Medulla oblongata (tissue), 1 donor: ENCODE data around the gene COG7.
A peak's percentile ranks its signal among the peaks of the same experiment; 100 is the strongest.
"Not testable (repeated sequence)": the region's sequence is repeated elsewhere in the genome, so short reads cannot be mapped to it uniquely, and the experiment has no call there.

ENCODE experiments used
- DNase-seq: peaks from one replicate; pipeline ENCODE4 v3.0.0-alpha.2; 2015; ENCODE audit errors: extremely low spot score

The COG7 gene

DNA sequence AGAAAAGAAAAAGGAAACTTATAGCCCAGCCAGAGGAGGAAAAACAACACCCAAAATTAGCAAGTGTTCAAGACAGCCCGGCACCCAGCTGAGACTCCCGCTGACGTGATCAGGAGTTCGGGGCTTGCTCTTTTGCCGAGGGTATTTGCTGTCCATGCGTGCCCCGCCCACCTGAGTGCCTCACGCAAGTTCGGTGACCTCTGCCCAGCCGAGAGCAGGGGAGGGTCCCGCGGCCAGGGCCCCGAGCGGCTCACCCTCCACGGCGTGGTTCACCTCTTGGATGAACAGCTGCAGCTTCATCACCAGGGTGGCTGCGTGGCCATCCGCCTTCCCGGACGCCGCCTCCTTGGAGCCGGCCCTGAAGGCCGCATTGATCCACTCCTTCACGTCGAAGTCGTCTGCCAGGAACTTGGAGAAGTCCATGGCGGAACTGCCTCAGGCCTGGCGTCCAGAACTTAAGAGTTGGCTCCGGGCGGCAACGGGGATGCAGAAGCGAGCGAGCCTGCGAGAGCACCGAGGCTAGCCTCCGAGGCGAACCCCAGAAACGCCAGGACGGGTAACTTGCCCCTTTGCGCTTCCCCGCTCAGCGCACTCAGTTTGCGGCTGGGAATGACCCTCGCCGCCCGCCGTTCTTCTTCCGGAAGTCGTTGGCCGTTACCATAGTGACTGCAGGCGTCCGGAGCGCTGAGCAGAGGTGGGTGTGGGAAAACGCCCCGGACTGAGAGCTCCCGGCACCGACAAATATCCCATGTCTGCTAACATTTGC, at the start of gene COG7:
Gene COG7 (minus strand): TSS at position 618 of the 766 bp plus-strand sequence. CDS start 195 bp downstream, at position 423.
- DNase-seq = peak; percentile 84

DNA sequence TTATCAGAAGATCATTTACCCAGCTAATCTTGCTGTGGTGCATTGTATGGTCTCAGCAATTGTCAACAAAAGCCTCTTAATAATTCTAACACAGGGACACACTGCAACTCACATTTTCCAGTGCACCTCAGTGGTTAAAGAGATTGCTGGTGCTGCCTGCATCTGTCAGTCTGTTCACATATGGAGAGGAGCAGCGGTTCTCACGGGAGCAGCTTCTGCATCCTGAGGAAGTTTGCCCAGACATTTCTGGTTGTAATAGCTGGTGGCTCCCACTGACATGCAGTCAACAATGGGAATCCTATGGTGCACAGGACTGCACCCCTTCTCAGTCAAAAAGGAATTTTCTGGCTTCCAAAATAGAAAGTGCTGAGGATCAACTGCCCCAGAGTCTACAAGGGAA, 49.5 kb upstream of the COG7 start:
- DNase-seq = no peak

GRCh38 chr16:23501291-23501690, 48.3 kb upstream of the COG7 start:
- no peak for DNase-seq

DNA sequence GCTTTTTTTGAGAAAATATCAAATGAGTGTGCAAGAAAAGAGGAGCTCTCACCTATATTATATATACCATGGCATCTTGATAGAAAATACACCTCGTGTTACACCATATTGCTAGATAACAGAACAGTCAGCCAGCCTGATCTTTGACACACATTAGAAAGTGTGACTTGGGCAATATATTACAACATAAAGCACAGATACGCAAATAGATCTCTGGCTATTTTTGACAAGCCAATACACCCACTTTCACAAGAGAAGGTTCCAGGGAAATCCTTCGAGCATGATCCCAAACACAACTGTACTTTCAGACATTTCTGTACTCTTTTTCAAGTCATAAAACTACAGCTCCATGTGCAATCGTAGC, 47.9 kb upstream of the COG7 start:
- DNase-seq = no peak

- DNase-seq = no peak
Measured at GRCh38 chr16:23500212-23500861, 47.3 kb upstream of the COG7 start.

GRCh38 chr16:23499801-23500200, 46.8 kb upstream of the COG7 start:
- DNase-seq = no peak

DNA sequence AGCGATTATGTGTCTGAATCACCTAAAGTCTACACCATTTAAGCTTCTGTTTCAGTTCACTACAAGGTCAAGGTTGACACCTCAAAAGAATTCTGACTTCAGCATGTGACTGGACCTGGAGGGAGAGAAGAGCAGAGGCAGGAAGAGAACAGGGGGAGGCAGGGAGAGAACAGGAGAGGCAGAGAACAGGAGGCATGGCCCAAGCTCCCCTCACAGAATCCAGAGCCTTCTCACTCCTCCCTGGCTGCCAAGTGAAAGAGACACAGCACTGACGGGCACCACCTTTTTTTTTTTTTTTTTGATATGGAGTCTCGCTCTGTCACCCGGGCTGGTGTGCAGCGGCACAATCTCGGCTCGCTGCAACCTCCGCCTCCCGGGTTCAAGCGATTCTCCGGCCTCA, 45.9 kb upstream of the COG7 start:
- DNase-seq = no peak

- DNase-seq = no peak
Measured at GRCh38 chr16:23497543-23497868, 44.5 kb upstream of the COG7 start.

DNA sequence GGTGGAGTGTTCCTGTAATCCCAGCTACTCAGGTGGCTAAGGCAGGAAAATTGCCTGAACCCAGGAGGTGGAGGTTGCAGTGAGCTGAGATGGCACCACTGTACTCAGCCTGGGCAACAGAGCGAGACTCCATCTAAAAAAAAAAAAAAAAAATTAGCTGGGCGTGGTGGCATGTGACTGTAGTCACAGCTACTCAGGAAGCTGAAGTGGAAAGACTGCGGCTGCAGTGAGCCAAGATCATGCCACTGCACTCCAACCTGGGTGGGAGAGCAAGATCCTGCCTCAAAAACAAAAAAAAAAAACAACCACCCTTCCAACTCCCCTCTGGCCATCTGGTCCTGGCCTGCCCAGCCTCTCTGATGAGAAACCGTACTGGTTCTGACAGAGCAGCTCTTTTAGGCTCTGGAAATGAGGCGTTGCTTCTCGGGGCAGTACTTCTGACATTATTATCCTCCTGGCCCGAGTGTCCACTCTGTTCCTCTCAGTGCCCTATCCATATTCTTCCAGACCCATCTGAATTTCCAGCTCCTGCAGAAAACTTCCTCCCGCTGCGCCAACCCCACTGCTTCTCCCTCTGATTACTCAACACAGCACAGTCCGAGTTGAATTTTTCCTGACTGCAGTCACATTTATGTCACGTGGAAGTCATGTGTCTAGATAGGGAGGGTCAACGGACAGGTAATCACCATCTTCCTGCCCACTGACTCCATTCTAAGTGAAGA, 44.0 kb upstream of the COG7 start:
- no peak for DNase-seq

- DNase-seq = no peak
Measured at GRCh38 chr16:23495671-23496070, 42.7 kb upstream of the COG7 start.

DNA sequence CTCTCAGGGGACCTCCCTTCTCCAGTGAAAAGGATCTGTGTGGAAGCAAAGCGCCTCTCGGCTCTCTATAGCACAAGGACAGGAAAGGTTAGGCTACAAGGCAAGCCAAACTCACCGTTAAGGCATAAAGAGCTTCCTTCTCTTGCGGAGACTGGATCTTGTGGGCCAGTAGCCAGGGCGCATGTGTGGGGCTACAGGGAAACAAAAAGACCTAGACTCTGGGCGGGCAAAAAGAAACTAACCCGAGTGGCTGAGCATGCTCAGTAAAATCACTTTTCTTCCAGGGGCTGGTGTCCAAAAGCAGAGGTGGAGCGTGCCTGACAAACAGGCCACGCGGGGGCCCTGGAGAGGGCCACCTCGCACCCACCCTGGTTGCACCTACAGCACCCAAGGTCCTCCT, 41.2 kb upstream of the COG7 start:
- no peak for DNase-seq

- no peak for DNase-seq
Measured at GRCh38 chr16:23491490-23492391, 38.8 kb upstream of the COG7 start.

- DNase-seq = no peak
Measured at GRCh38 chr16:23486480-23486879, 33.5 kb upstream of the COG7 start.

- DNase-seq = no peak
Measured at GRCh38 chr16:23485841-23486240, 32.9 kb upstream of the COG7 start.

GRCh38 chr16:23485257-23485614, 32.2 kb upstream of the COG7 start:
- DNase-seq = no peak

GRCh38 chr16:23484510-23485256, 31.7 kb upstream of the COG7 start:
- no peak for DNase-seq

GRCh38 chr16:23483492-23483891, 30.5 kb upstream of the COG7 start:
- DNase-seq = not testable (repeated sequence)

GRCh38 chr16:23482778-23483177, 29.8 kb upstream of the COG7 start:
- no peak for DNase-seq

GRCh38 chr16:23480257-23480656, 27.3 kb upstream of the COG7 start:
- no peak for DNase-seq

DNA sequence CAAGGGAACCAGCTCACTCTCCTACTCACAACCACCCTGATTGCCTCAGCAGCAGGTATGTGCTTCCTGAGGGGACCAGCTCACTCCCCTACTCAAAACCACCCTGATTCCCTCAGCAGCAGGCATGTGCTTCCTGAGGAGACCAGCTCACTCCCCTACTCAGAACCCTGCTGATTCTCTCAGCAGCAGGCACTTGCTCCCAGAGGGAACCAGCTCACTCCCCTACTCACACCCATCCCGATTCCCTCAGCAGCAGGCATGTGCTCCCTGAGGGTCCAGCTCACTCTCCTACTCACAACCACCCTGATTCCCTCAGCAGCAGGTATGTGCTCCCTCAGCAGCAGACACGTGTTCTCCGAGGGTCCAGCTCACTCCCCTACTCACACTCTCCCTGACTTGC, 26.1 kb upstream of the COG7 start:
- DNase-seq = no peak

- no peak for DNase-seq
Measured at GRCh38 chr16:23478566-23478965, 25.6 kb upstream of the COG7 start.
